ENCODE data around the gene MRFAP1L1.

DNA sequence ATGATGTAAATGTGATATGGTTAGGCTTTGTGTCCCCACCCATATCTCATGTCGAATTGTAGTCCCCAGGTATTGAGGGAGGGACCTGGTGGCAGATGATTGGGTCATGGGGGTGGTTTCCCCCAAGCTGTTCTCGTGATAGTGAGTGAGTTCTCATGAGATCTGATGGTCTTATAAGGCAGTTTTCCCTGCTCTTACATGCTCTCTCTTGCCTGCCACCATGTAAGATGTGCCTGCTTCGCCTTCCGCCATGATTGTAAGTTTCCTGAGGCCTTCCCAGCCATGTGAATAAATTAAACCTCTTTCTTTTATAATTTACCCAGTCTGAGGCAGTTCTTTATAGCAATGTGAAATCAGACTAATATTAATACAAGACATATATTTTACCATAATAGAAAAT lies 30.3 kb upstream of the MRFAP1L1 start:
- TF ChIP-seq, protein P1, sequence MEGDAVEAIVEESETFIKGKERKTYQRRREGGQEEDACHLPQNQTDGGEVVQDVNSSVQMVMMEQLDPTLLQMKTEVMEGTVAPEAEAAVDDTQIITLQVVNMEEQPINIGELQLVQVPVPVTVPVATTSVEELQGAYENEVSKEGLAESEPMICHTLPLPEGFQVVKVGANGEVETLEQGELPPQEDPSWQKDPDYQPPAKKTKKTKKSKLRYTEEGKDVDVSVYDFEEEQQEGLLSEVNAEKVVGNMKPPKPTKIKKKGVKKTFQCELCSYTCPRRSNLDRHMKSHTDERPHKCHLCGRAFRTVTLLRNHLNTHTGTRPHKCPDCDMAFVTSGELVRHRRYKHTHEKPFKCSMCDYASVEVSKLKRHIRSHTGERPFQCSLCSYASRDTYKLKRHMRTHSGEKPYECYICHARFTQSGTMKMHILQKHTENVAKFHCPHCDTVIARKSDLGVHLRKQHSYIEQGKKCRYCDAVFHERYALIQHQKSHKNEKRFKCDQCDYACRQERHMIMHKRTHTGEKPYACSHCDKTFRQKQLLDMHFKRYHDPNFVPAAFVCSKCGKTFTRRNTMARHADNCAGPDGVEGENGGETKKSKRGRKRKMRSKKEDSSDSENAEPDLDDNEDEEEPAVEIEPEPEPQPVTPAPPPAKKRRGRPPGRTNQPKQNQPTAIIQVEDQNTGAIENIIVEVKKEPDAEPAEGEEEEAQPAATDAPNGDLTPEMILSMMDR (IDR thresholded peaks at IDR 0.05): no peak
- TF ChIP-seq POLR2A (IDR thresholded peaks at IDR 0.05) (no peak), EP300 (IDR thresholded peaks at IDR 0.05) (no peak)
